ENCODE results near the gene PHACTR1.

PHACTR1 gene

GRCh38 chr6:12716298-12716916 is at the start of gene PHACTR1:
Gene PHACTR1 (plus strand): TSS chr6:12716767.
- H3K27ac ChIP-seq (ENCODE audit: low read depth, low read length), result no peak within 1 kb of the TSS
- H3K4me3 ChIP-seq (ENCODE audit: low read depth in 1 of 2, low read length in 2 of 2), result no peak within 1 kb of the TSS
- no peaks in the 10 kb centered on the region for H3K36me3 ChIP-seq (ENCODE audit: insufficient read depth, low read length)
- peaks cover 7 to 10% of the 10 kb centered on the region in 2 donors for H3K27me3 ChIP-seq (ENCODE audit: control insufficient read depth in 1 of 2, insufficient read depth in 2 of 2, low read length in 2 of 2)
- H3K4me1 ChIP-seq (ENCODE audit: insufficient read depth, low read length), result no peaks in the 10 kb centered on the region
- H3K9me3 ChIP-seq (ENCODE audit: low read length), result no peaks in the 10 kb centered on the region
- no peak within 1 kb of the TSS for H3K9ac ChIP-seq (ENCODE audit: low read length)

- no peaks in the 10 kb centered on the region for H3K36me3 ChIP-seq (ENCODE audit: insufficient read depth, low read length)
- H3K27me3 ChIP-seq (ENCODE audit: control insufficient read depth in 1 of 2, insufficient read depth in 2 of 2, low read length in 2 of 2), result no peaks in the 10 kb centered on the region
- no peaks in the 10 kb centered on the region for H3K4me1 ChIP-seq (ENCODE audit: insufficient read depth, low read length)
- no peak overlapping the region for H3K9ac ChIP-seq (ENCODE audit: low read length)
- H3K27ac ChIP-seq (ENCODE audit: low read depth, low read length), result no peak overlapping the region
- H3K9me3 ChIP-seq (ENCODE audit: low read length), result no peaks in the 10 kb centered on the region
- no peak overlapping the region for H3K4me3 ChIP-seq (ENCODE audit: low read depth in 1 of 2, low read length in 2 of 2)
These were observed 49.7 kb upstream of the PHACTR1 start for GRCh38 chr6:12666886-12667285.

GRCh38 chr6:12675931-12676330 is 40.6 kb upstream of the PHACTR1 start:
- H3K4me1 ChIP-seq (ENCODE audit: insufficient read depth, low read length), result no peaks in the 10 kb centered on the region
- H3K36me3 ChIP-seq (ENCODE audit: insufficient read depth, low read length), result no peaks in the 10 kb centered on the region
- no peaks in the 10 kb centered on the region for H3K9me3 ChIP-seq (ENCODE audit: low read length)
- no peak overlapping the region for H3K27ac ChIP-seq (ENCODE audit: low read depth, low read length)
- no peak overlapping the region for H3K4me3 ChIP-seq (ENCODE audit: low read depth in 1 of 2, low read length in 2 of 2)
- no peaks in the 10 kb centered on the region for H3K27me3 ChIP-seq (ENCODE audit: control insufficient read depth in 1 of 2, insufficient read depth in 2 of 2, low read length in 2 of 2)
- no peak overlapping the region for H3K9ac ChIP-seq (ENCODE audit: low read length)

- no peak overlapping the region for H3K27ac ChIP-seq (ENCODE audit: low read depth, low read length)
These were observed 37.2 kb upstream of the PHACTR1 start for GRCh38 chr6:12679341-12679740.

GRCh38 chr6:12693122-12693521 is 23.4 kb upstream of the PHACTR1 start:
- H3K27ac ChIP-seq (ENCODE audit: low read depth, low read length), result no peak overlapping the region
- H3K4me3 ChIP-seq (ENCODE audit: low read depth in 1 of 2, low read length in 2 of 2), result no peak overlapping the region
- H3K9ac ChIP-seq (ENCODE audit: low read length), result no peak overlapping the region
- no peaks in the 10 kb centered on the region for H3K4me1 ChIP-seq (ENCODE audit: insufficient read depth, low read length)
- no peaks in the 10 kb centered on the region for H3K36me3 ChIP-seq (ENCODE audit: insufficient read depth, low read length)
- no peaks in the 10 kb centered on the region for H3K9me3 ChIP-seq (ENCODE audit: low read length)
- H3K27me3 ChIP-seq (ENCODE audit: control insufficient read depth in 1 of 2, insufficient read depth in 2 of 2, low read length in 2 of 2), result no peaks in the 10 kb centered on the region

More at GRCh38 chr6:12679341-12679740, 37.2 kb upstream of the PHACTR1 start:
- no peaks in the 10 kb centered on the region for H3K4me1 ChIP-seq (ENCODE audit: insufficient read depth, low read length)
- H3K4me3 ChIP-seq (ENCODE audit: low read depth in 1 of 2, low read length in 2 of 2), result no peak overlapping the region
- H3K36me3 ChIP-seq (ENCODE audit: insufficient read depth, low read length), result no peaks in the 10 kb centered on the region
- H3K9me3 ChIP-seq (ENCODE audit: low read length), result no peaks in the 10 kb centered on the region
- H3K9ac ChIP-seq (ENCODE audit: low read length), result no peak overlapping the region
- no peaks in the 10 kb centered on the region for H3K27me3 ChIP-seq (ENCODE audit: control insufficient read depth in 1 of 2, insufficient read depth in 2 of 2, low read length in 2 of 2)

- Histone ChIP-seq H3K9me3 (ENCODE audit: low read length) (no peaks in the 10 kb centered on the region), H3K4me1 (ENCODE audit: insufficient read depth, low read length) (no peaks in the 10 kb centered on the region), H3K4me3 (ENCODE audit: low read depth in 1 of 2, low read length in 2 of 2) (no peak overlapping the region), H3K36me3 (ENCODE audit: insufficient read depth, low read length) (no peaks in the 10 kb centered on the region), H3K9ac (ENCODE audit: low read length) (no peak overlapping the region), H3K27me3 (ENCODE audit: control insufficient read depth in 1 of 2, insufficient read depth in 2 of 2, low read length in 2 of 2) (no peaks in the 10 kb centered on the region), H3K27ac (ENCODE audit: low read depth, low read length) (no peak overlapping the region)
These were observed 18.3 kb upstream of the PHACTR1 start for GRCh38 chr6:12698298-12698697.

- no peak overlapping the region for H3K27ac ChIP-seq (ENCODE audit: low read depth, low read length)
- no peaks in the 10 kb centered on the region for H3K27me3 ChIP-seq (ENCODE audit: control insufficient read depth in 1 of 2, insufficient read depth in 2 of 2, low read length in 2 of 2)
- no peaks in the 10 kb centered on the region for H3K4me1 ChIP-seq (ENCODE audit: insufficient read depth, low read length)
These were observed 11.6 kb upstream of the PHACTR1 start for GRCh38 chr6:12704946-12705345.

GRCh38 chr6:12709116-12709515 is 7.5 kb upstream of the PHACTR1 start:
- Histone ChIP-seq H3K9ac (ENCODE audit: low read length) (no peak overlapping the region), H3K27ac (ENCODE audit: low read depth, low read length) (no peak overlapping the region), H3K27me3 (ENCODE audit: control insufficient read depth in 1 of 2, insufficient read depth in 2 of 2, low read length in 2 of 2) (no peaks in the 10 kb centered on the region), H3K36me3 (ENCODE audit: insufficient read depth, low read length) (no peaks in the 10 kb centered on the region), H3K4me3 (ENCODE audit: low read depth in 1 of 2, low read length in 2 of 2) (no peak overlapping the region), H3K9me3 (ENCODE audit: low read length) (no peaks in the 10 kb centered on the region), H3K4me1 (ENCODE audit: insufficient read depth, low read length) (no peaks in the 10 kb centered on the region)

More at GRCh38 chr6:12704946-12705345, 11.6 kb upstream of the PHACTR1 start:
- Histone ChIP-seq H3K9ac (ENCODE audit: low read length) (no peak overlapping the region), H3K9me3 (ENCODE audit: low read length) (no peaks in the 10 kb centered on the region), H3K36me3 (ENCODE audit: insufficient read depth, low read length) (no peaks in the 10 kb centered on the region), H3K4me3 (ENCODE audit: low read depth in 1 of 2, low read length in 2 of 2) (no peak overlapping the region)

- no peak overlapping the region for H3K27ac ChIP-seq (ENCODE audit: low read depth, low read length)
- H3K27me3 ChIP-seq (ENCODE audit: control insufficient read depth in 1 of 2, insufficient read depth in 2 of 2, low read length in 2 of 2), result no peaks in the 10 kb centered on the region
- no peak overlapping the region for H3K4me3 ChIP-seq (ENCODE audit: low read depth in 1 of 2, low read length in 2 of 2)
- H3K9ac ChIP-seq (ENCODE audit: low read length), result no peak overlapping the region
- H3K4me1 ChIP-seq (ENCODE audit: insufficient read depth, low read length), result no peaks in the 10 kb centered on the region
- H3K9me3 ChIP-seq (ENCODE audit: low read length), result no peaks in the 10 kb centered on the region
- no peaks in the 10 kb centered on the region for H3K36me3 ChIP-seq (ENCODE audit: insufficient read depth, low read length)
These were observed 6.9 kb upstream of the PHACTR1 start for GRCh38 chr6:12709556-12710232.

GRCh38 chr6:12710921-12711320 is 5.6 kb upstream of the PHACTR1 start:
- Histone ChIP-seq H3K27me3 (ENCODE audit: control insufficient read depth in 1 of 2, insufficient read depth in 2 of 2, low read length in 2 of 2) (no peaks in the 10 kb centered on the region), H3K4me1 (ENCODE audit: insufficient read depth, low read length) (no peaks in the 10 kb centered on the region), H3K9me3 (ENCODE audit: low read length) (no peaks in the 10 kb centered on the region), H3K4me3 (ENCODE audit: low read depth in 1 of 2, low read length in 2 of 2) (no peak overlapping the region), H3K9ac (ENCODE audit: low read length) (no peak overlapping the region), H3K36me3 (ENCODE audit: insufficient read depth, low read length) (no peaks in the 10 kb centered on the region), H3K27ac (ENCODE audit: low read depth, low read length) (no peak overlapping the region)

GRCh38 chr6:12714022-12714421 is 2.5 kb upstream of the PHACTR1 start:
- no peaks in the 10 kb centered on the region for H3K36me3 ChIP-seq (ENCODE audit: insufficient read depth, low read length)
- H3K4me1 ChIP-seq (ENCODE audit: insufficient read depth, low read length), result no peaks in the 10 kb centered on the region
- no peaks in the 10 kb centered on the region for H3K9me3 ChIP-seq (ENCODE audit: low read length)
- H3K9ac ChIP-seq (ENCODE audit: low read length), result no peak overlapping the region
- no peak overlapping the region for H3K27ac ChIP-seq (ENCODE audit: low read depth, low read length)
- H3K4me3 ChIP-seq (ENCODE audit: low read depth in 1 of 2, low read length in 2 of 2), result no peak overlapping the region
- peaks cover 7 to 10% of the 10 kb centered on the region in 2 donors for H3K27me3 ChIP-seq (ENCODE audit: control insufficient read depth in 1 of 2, insufficient read depth in 2 of 2, low read length in 2 of 2)

- Histone ChIP-seq H3K9me3 (ENCODE audit: low read length) (no peaks in the 10 kb centered on the region), H3K27ac (ENCODE audit: low read depth, low read length) (no peak overlapping the region), H3K9ac (ENCODE audit: low read length) (no peak overlapping the region), H3K27me3 (ENCODE audit: control insufficient read depth in 1 of 2, insufficient read depth in 2 of 2, low read length in 2 of 2) (peaks cover 7 to 10% of the 10 kb centered on the region in 2 donors), H3K36me3 (ENCODE audit: insufficient read depth, low read length) (no peaks in the 10 kb centered on the region), H3K4me3 (ENCODE audit: low read depth in 1 of 2, low read length in 2 of 2) (no peak overlapping the region), H3K4me1 (ENCODE audit: insufficient read depth, low read length) (no peaks in the 10 kb centered on the region)
These were observed 1.1 kb upstream of the PHACTR1 start for GRCh38 chr6:12715437-12715836.

Measured in muscle layer of colon (tissue), 2 donors.